Measurements from ENCODE around the gene TYR.

Gene TYR

GRCh38 chr11:89189776-89190175, 12.1 kb downstream of the TYR start:
- H3K27me3 ChIP-seq (replicated peaks; ENCODE audit: control insufficient read depth, insufficient read depth, low read length): no peaks in the 10 kb centered on the region
- no peak overlapping the region for H3K4me3 ChIP-seq (replicated peaks; ENCODE audit: low read depth, low read length)
- no peak for DNase-seq (ENCODE audit: extremely low read depth, insufficient read length)
- TF ChIP-seq CTCF (IDR thresholded peaks at IDR 0.05; ENCODE audit: insufficient read depth, low read length, poor library complexity, severe bottlenecking): no peak
- no peaks in the 10 kb centered on the region for H3K36me3 ChIP-seq (ENCODE audit: control insufficient read depth, insufficient read depth, low read length)

- Histone ChIP-seq H3K36me3 (ENCODE audit: control insufficient read depth, insufficient read depth, low read length) (no peaks in the 10 kb centered on the region), H3K27me3 (replicated peaks; ENCODE audit: control insufficient read depth, insufficient read depth, low read length) (no peaks in the 10 kb centered on the region), H3K4me3 (replicated peaks; ENCODE audit: low read depth, low read length) (no peak overlapping the region)
- DNase-seq (ENCODE audit: extremely low read depth, insufficient read length): no peak
- TF ChIP-seq CTCF (IDR thresholded peaks at IDR 0.05; ENCODE audit: insufficient read depth, low read length, poor library complexity, severe bottlenecking): no peak
Observed at GRCh38 chr11:89201138-89201537, 23.5 kb downstream of the TYR start.

- TF ChIP-seq CTCF (IDR thresholded peaks at IDR 0.05; ENCODE audit: insufficient read depth, low read length, poor library complexity, severe bottlenecking): no peak
- Histone ChIP-seq H3K4me3 (replicated peaks; ENCODE audit: low read depth, low read length) (no peak overlapping the region), H3K36me3 (ENCODE audit: control insufficient read depth, insufficient read depth, low read length) (no peaks in the 10 kb centered on the region), H3K27me3 (replicated peaks; ENCODE audit: control insufficient read depth, insufficient read depth, low read length) (no peaks in the 10 kb centered on the region)
- no peak for DNase-seq (ENCODE audit: extremely low read depth, insufficient read length)
Observed at GRCh38 chr11:89203814-89204213, 26.1 kb downstream of the TYR start.

GRCh38 chr11:89205378-89205777, 27.7 kb downstream of the TYR start:
- Histone ChIP-seq H3K27me3 (replicated peaks; ENCODE audit: control insufficient read depth, insufficient read depth, low read length) (no peaks in the 10 kb centered on the region), H3K36me3 (ENCODE audit: control insufficient read depth, insufficient read depth, low read length) (no peaks in the 10 kb centered on the region), H3K4me3 (replicated peaks; ENCODE audit: low read depth, low read length) (no peak overlapping the region)
- no peak for TF ChIP-seq CTCF (IDR thresholded peaks at IDR 0.05; ENCODE audit: insufficient read depth, low read length, poor library complexity, severe bottlenecking)
- no peak for DNase-seq (ENCODE audit: extremely low read depth, insufficient read length)

- no peak overlapping the region for H3K4me3 ChIP-seq (replicated peaks; ENCODE audit: low read depth, low read length)
Observed at GRCh38 chr11:89220684-89221339, 43.1 kb downstream of the TYR start.

More at GRCh38 chr11:89220684-89221339, 43.1 kb downstream of the TYR start:
- no peak for DNase-seq (ENCODE audit: extremely low read depth, insufficient read length)
- Histone ChIP-seq H3K27me3 (replicated peaks; ENCODE audit: control insufficient read depth, insufficient read depth, low read length) (no peaks in the 10 kb centered on the region), H3K36me3 (ENCODE audit: control insufficient read depth, insufficient read depth, low read length) (no peaks in the 10 kb centered on the region)
- no peak for TF ChIP-seq CTCF (IDR thresholded peaks at IDR 0.05; ENCODE audit: insufficient read depth, low read length, poor library complexity, severe bottlenecking)

Measured in GM06990 (cell line).